ACC112 (cell line): ENCODE data around the gene CHRNB1.

Source experiments
- H2AFZ ChIP-seq: fragments of 200-600 bp; sonication (generic); one replicate; pipeline ENCODE4 v1.6.0; 2017; ENCODE audit warnings: antibody characterized with exemption, low read length; ENCODE audit not compliant: unreplicated experiment
- H3K27ac ChIP-seq: fragments of 200-600 bp; sonication (generic); 2 replicates; pipeline ENCODE4 v1.5.1; 2014; ENCODE audit warnings: low read depth, mild to moderate bottlenecking, antibody characterized with exemption, low read length, moderate library complexity
- H3K27me3 ChIP-seq: fragments of 200-600 bp; sonication (generic); 2 replicates; pipeline ENCODE4 v1.6.1; 2014; ENCODE audit warnings: mild to moderate bottlenecking, antibody characterized with exemption, low read length, moderate library complexity, mixed read lengths; ENCODE audit not compliant: insufficient read depth
- H3K36me3 ChIP-seq: fragments of 200-600 bp; sonication (generic); 2 replicates; pipeline ENCODE4 v1.6.1; 2016; ENCODE audit warnings: mild to moderate bottlenecking, antibody characterized with exemption, low read length, moderate library complexity, mixed read lengths; ENCODE audit not compliant: insufficient read depth
- H3K4me1 ChIP-seq: fragments of 200-600 bp; sonication (generic); one replicate; pipeline ENCODE4 v1.6.1; 2016; ENCODE audit warnings: low read length, mixed read lengths; ENCODE audit not compliant: insufficient read depth, unreplicated experiment, control insufficient read depth
- H3K4me3 ChIP-seq: fragments of 200-600 bp; sonication (generic); 2 replicates; pipeline ENCODE4 v1.5.1; 2014; ENCODE audit warnings: mild to moderate bottlenecking, low read depth, low read length
- H3K79me2 ChIP-seq: fragments of 200-600 bp; sonication (generic); one replicate; pipeline ENCODE4 v1.6.0; 2016; ENCODE audit warnings: low read length; ENCODE audit not compliant: control insufficient read depth, unreplicated experiment, insufficient read depth

CHRNB1 gene

DNA sequence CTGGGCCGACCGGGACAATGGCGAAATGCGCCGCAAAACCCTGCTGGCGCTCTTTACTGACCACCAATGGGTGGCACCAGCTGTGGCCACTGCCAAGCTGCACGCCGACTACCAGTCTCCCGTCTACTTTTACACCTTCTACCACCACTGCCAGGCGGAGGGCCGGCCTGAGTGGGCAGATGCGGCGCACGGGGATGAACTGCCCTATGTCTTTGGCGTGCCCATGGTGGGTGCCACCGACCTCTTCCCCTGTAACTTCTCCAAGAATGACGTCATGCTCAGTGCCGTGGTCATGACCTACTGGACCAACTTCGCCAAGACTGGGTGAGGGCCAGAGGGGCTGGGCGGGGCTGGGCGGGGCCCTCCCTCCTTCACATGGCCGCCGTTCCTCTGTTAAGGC, 29.1 kb upstream of the CHRNB1 start:
- Histone ChIP-seq H3K36me3 (peaks cover 2% of the 10 kb centered on the region; the same call in 1 of the 2 replicates), H3K27ac (no peak overlapping the region), H3K27me3 (no peaks in the 10 kb centered on the region), H2AFZ (no peak overlapping the region), H3K79me2 (no peaks in the 10 kb centered on the region), H3K4me1 (peaks cover 15% of the 10 kb centered on the region), H3K4me3 (no peak overlapping the region)

DNA sequence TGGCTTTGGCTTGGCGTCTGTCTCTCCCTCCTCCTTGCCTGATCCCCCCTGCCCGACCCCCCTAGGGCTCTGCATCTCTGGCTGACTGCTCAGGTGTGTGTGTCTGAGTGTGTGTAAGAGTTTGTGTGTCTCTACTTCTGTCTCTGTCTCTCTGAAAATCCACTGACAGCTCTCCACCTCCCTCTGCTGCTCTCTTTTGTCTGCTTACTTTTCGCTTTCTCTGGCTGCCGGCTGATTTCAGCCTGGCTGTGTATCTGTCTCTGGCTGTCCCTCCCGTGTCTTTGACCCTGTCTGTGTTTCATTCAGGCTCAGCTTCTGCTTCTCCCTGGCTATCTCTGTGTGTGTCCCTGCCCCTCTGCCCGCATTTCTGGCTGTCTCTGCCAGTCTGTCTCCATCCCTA, 28.5 kb upstream of the CHRNB1 start:
- H3K27me3 ChIP-seq = no peaks in the 10 kb centered on the region
- H3K27ac ChIP-seq = no peak overlapping the region
- H3K4me3 ChIP-seq = no peak overlapping the region
- H3K79me2 ChIP-seq = no peaks in the 10 kb centered on the region
- H3K36me3 ChIP-seq = peaks cover 2% of the 10 kb centered on the region; the same call in 1 of the 2 replicates
- H2AFZ ChIP-seq = no peak overlapping the region
- H3K4me1 ChIP-seq = peaks cover 15% of the 10 kb centered on the region

- H2AFZ ChIP-seq = no peak overlapping the region
- H3K36me3 ChIP-seq = peaks cover 2% of the 10 kb centered on the region; the same call in 1 of the 2 replicates
- peaks cover 15% of the 10 kb centered on the region for H3K4me1 ChIP-seq
- H3K27ac ChIP-seq = no peak overlapping the region
- no peak overlapping the region for H3K4me3 ChIP-seq
- H3K27me3 ChIP-seq = no peaks in the 10 kb centered on the region
- no peaks in the 10 kb centered on the region for H3K79me2 ChIP-seq
Measured at GRCh38 chr17:7417056-7417655, 27.7 kb upstream of the CHRNB1 start.

GRCh38 chr17:7418472-7419152, 26.2 kb upstream of the CHRNB1 start:
- Histone ChIP-seq H2AFZ (no peak overlapping the region), H3K4me3 (no peak overlapping the region), H3K36me3 (peaks cover 2% of the 10 kb centered on the region; the same call in 1 of the 2 replicates), H3K27me3 (no peaks in the 10 kb centered on the region), H3K4me1 (peaks cover 5% of the 10 kb centered on the region), H3K27ac (no peak overlapping the region), H3K79me2 (no peaks in the 10 kb centered on the region)

GRCh38 chr17:7419819-7420610, 24.8 kb upstream of the CHRNB1 start, which contains the start of gene SPEM1:
Gene SPEM1, plus strand, starts transcription at chr17:7420324. Its CDS starts 61 bp downstream, at chr17:7420385.
- Histone ChIP-seq H3K79me2 (no peaks in the 10 kb centered on the region), H3K27ac (no peak within 1 kb of the TSS), H3K4me3 (no peak within 1 kb of the TSS), H3K4me1 (no peaks in the 10 kb centered on the region), H3K27me3 (no peaks in the 10 kb centered on the region), H2AFZ (no peak within 1 kb of the TSS), H3K36me3 (peaks cover 2% of the 10 kb centered on the region; the same call in 1 of the 2 replicates)

- H3K4me3 ChIP-seq = no peak overlapping the region
- H3K27ac ChIP-seq = no peak overlapping the region
- H3K27me3 ChIP-seq = no peaks in the 10 kb centered on the region
- peaks cover 2% of the 10 kb centered on the region; the same call in 1 of the 2 replicates for H3K36me3 ChIP-seq
- no peak overlapping the region for H2AFZ ChIP-seq
- H3K79me2 ChIP-seq = no peaks in the 10 kb centered on the region
- no peaks in the 10 kb centered on the region for H3K4me1 ChIP-seq
Measured at GRCh38 chr17:7421186-7421585, 23.7 kb upstream of the CHRNB1 start.

GRCh38 chr17:7423679-7424078, 21.2 kb upstream of the CHRNB1 start:
- Histone ChIP-seq H3K4me1 (no peaks in the 10 kb centered on the region), H3K79me2 (no peaks in the 10 kb centered on the region), H3K27me3 (no peaks in the 10 kb centered on the region), H2AFZ (no peak overlapping the region), H3K36me3 (no peaks in the 10 kb centered on the region), H3K27ac (no peak overlapping the region), H3K4me3 (no peak overlapping the region)

GRCh38 chr17:7425316-7425715, 19.5 kb upstream of the CHRNB1 start, which contains the start of gene SPEM2:
Gene SPEM2, plus strand, starts transcription at chr17:7425616. Its CDS starts 73 bp downstream, at chr17:7425689.
- no peaks in the 10 kb centered on the region for H3K4me1 ChIP-seq
- no peaks in the 10 kb centered on the region for H3K36me3 ChIP-seq
- H2AFZ ChIP-seq = no peak within 1 kb of the TSS
- no peak within 1 kb of the TSS for H3K27ac ChIP-seq
- no peaks in the 10 kb centered on the region for H3K79me2 ChIP-seq
- no peaks in the 10 kb centered on the region for H3K27me3 ChIP-seq
- H3K4me3 ChIP-seq = no peak within 1 kb of the TSS

DNA sequence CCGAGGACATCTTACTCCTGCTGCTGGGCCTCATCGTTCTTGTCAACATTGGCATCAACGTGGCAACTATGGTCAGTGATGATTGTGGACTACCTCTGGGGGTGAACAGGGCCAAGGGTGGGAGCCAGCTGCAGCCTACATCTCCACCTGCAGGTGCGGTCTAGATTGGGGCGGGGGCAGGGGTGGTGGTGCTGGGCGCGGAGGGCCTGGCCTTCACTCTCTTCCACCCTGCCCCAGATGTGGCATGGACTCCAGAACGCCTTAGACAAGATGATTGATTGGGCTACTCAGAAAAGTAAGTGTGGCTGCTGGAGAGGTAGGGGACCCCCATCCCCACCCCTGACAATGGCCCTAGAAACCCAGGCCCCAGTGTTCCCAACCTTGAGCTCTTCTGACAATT, 19.1 kb upstream of the CHRNB1 start:
- Histone ChIP-seq H3K4me3 (no peak overlapping the region), H2AFZ (no peak overlapping the region), H3K79me2 (no peaks in the 10 kb centered on the region), H3K4me1 (no peaks in the 10 kb centered on the region), H3K36me3 (no peaks in the 10 kb centered on the region), H3K27ac (no peak overlapping the region), H3K27me3 (no peaks in the 10 kb centered on the region)

- Histone ChIP-seq H3K4me3 (no peak overlapping the region), H3K79me2 (no peaks in the 10 kb centered on the region), H3K27ac (no peak overlapping the region), H3K36me3 (no peaks in the 10 kb centered on the region), H2AFZ (no peak overlapping the region), H3K27me3 (no peaks in the 10 kb centered on the region), H3K4me1 (no peaks in the 10 kb centered on the region)
Measured at GRCh38 chr17:7426203-7426863, 18.5 kb upstream of the CHRNB1 start.
